Activated CD4-positive, alpha-beta T cell treated with anti-CD3 and anti-CD28 coated beads, Interleukin-2, Interleukin-6, amounts not matched to agents 100 ng/mL and 50 ng/mL, durations not matched to agents 16 hours and 8 hours (primary cell): ENCODE measurements around the gene NCAN.
"Not testable (repeated sequence)": the region's sequence is repeated elsewhere in the genome, so short reads cannot be mapped to it uniquely, and the experiment has no call there.

ENCODE experiments used
- DNase-seq: peaks from one replicate; pipeline ENCODE4 v3.0.0-alpha.2; 2020

The NCAN gene

DNA sequence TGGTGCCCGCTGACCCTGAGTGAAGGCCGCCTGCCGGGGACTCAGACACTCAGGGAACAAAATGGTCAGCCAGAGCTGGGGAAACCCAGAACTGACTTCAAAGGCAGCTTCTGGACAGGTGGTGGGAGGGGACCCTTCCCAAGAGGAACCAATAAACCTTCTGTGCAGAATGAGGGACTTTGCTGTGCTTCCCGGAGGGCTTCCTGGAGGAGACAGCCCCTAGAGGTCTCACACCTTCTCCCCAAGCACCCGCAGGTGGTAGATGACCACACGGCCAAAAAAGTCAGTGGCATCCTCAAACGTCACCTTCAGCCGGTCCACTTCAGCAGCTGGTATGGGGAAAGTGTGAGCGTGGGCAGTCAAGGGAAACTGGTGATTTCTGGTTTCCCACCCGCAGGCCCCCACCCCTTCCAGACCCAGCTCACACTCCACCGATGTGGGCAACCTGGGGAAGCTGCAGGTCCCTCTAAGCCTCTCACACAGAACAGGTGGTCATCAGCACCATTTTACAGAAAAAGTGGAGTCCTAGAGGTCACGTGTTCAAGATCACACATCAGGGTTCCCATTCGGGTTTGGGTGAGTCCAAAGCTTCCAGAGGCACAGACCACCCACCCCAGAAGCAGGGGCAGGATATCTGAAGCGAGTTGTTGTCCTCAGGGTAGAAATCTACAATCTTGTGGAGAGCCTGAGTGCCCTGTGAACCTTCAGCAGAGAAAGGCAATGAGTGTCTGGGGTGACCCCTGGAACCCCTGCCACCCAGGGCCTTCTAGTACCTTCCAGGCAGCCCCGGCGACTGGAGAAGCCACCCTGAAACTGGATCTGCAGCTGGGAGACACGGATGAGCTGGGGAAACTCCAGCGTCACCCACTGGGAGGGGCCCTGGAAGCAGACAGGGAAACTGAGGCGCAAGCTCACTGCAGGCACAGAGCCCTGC is 9.8 kb upstream of the NCAN start:
- DNase-seq, result no peak

GRCh38 chr19:19202707-19203011 is 9.1 kb upstream of the NCAN start:
- DNase-seq, result peak; percentile 13

GRCh38 chr19:19203012-19203856 is 8.5 kb upstream of the NCAN start, which contains the start of gene NR2C2AP:
TSS of gene NR2C2AP (minus strand) at chr19:19203414. CDS start at chr19:19203060, 354 bp downstream.
- DNase-seq, result peak; percentile 95

DNA sequence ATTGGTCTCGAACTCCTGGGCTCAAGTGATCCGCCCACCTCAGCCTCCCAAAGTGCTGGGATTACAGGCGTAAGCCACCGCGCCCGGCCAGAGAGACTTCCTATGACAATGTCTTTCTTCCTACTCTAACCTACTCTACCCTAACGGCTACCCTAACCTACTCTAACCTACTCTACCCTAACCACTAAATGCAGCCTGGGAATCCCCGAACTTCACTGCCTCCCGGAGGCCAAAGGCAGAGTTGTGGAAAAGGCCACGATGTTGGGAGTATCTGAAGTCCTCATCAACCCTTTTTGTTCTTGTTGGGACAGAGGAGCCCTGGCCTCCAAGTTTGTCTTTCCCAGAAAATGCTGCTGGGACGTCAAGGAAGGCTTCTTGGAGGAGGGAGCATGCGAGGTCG is 7.6 kb upstream of the NCAN start:
- no peak for DNase-seq

- DNase-seq, result no peak
These were observed 6.0 kb upstream of the NCAN start for GRCh38 chr19:19205416-19206410.

GRCh38 chr19:19206938-19207337 is 4.8 kb upstream of the NCAN start:
- DNase-seq, result no peak

GRCh38 chr19:19207637-19208572 is 3.9 kb upstream of the NCAN start:
- DNase-seq, result no peak

GRCh38 chr19:19209372-19209771 is 2.4 kb upstream of the NCAN start:
- no peak for DNase-seq

DNA sequence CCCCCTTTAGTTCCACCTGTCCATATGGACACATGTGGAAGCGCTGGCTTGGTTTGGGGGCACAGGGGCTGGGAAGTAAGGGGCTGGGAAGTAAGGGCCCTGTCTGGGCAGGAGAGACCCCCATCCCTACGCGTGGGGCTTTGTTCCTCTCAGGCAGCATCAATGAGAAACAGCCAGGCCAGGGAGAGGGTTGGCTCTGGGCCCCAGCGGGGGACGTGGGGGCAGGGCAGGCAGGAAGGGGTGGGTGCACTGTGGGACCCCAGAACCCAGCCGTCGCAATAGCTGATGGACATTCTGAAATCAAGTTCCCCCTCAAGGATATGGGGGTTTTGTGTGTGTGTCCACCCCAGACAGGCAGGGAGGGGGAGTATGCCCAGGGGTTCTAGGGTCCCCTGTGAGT is 1.2 kb downstream of the NCAN start:
- DNase-seq, result no peak

DNA sequence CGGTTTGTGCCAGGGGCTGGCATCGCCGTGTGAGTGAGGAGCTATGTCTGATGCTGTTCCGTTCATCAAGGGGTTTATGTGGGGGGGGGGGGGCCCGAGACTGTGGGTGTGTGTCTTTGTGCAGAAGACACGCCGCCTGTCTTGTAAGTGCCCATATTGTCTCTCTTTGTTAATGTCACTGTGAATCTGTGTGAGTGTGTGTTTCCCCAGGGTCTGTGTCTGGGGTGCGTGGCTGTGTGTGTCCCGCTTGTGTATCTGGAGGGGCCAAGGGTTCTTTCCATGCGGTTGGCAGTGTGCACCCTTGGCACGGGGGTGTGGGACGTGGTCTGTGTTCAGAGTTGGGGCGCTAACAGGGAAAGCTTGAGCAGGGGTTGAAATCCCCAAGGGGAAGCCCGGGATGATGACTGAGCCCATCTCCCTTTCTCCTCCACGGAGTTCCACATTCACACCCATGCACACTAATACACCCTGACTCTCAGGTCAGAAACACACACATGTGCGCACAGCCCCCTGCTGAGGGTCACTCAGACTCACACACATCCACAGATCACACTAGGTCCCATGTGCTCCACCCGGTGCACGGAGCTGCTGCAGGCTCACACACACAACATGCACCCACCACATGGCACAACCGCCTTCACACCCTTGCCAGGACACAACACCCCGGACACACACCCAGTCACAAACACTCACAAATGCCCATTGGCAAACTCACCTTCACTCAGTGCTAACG is 1.8 kb downstream of the NCAN start:
- DNase-seq, result no peak

GRCh38 chr19:19214159-19214490 is 2.4 kb downstream of the NCAN start:
- no peak for DNase-seq

DNA sequence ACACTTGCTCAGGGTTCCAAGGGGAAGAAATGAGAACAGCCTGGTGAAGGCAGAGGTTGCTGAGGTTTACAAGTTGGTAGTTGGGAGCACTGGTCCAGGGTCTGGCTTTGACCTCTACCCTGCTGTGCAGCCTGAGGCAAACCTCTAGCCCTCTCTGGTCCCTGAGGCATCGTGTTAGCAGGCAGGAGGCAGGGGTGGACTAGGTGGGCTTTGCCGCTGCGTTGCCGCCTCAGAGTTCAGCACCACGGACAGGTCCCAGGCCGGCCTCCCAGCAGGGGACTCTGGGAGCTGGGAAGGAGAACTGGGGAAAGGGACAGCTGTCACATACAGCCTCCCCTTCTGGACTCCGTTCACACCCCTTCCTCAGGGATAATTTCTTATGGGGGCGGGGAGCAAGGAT is 3.1 kb downstream of the NCAN start:
- DNase-seq, result no peak

DNA sequence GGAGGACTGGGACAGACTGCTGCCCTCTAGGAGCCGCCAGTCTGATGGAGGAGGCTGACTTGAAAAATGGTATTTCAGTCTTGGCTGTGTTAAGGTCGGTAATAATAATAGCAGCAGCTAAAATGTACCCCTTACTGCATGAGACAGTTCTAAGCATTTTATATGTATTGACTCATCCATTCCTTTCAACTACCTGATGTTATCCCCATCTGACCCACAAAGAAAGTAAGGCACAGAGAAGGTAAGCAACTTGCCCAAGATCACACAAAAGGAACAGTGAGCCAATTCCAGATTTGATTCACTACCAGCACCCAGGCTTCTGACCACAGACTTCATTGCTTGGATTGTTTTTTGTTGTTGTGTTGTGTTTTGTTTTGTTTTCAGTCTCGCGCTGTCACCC is 4.0 kb downstream of the NCAN start:
- no peak for DNase-seq

- peak; percentile 18 for DNase-seq
These were observed 5.3 kb downstream of the NCAN start for GRCh38 chr19:19217099-19217498.

DNA sequence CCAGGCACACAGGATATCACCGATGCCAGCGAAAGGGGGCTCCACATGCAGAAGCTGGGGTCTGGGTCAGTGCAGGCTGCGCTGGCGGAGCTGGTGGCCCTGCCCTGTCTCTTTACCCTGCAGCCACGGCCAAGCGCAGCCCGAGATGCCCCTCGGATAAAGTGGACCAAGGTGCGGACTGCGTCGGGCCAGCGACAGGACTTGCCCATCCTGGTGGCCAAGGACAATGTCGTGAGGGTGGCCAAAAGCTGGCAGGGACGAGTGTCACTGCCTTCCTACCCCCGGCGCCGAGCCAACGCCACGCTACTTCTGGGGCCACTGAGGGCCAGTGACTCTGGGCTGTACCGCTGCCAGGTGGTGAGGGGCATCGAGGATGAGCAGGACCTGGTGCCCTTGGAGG is 7.2 kb downstream of the NCAN start:
- DNase-seq, result no peak

DNA sequence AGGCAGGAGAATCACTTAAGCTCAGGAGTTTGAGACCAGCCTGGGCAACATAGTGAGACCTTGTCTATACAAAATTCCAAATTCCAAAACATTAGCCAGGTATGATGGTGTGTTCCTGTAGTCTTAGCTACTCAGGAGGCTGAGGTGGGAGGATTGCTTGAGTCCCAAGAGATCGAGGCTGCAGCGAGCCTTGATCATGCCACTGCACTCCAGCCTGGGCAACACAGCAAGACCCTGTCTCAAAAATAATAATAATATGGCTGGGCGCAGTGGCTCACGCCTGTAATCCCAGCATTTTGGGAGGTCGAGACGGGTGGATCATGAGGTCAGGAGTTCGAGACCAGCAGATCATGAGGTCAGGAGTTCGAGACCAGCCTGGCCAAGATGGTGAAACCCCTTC is 9.2 kb downstream of the NCAN start:
- DNase-seq, result not testable (repeated sequence)

DNA sequence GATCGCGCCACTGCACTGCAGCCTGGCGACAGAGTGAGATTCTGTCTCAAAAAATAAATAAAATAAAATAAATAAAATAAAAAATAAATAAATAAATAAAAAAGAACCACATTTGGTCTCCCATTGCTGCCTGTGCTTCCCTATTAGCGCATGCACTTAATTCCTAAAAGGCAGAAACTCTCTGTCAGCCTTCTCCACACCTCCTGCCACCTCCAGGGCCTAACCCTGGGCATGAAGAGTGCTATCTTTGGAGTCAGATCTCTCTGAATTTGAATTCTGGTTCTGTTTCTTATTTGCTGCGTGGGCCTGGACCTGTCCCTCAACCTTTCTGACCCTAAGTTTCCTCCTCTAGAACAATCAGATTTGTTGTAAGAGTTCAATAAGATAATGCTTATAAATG is 11.3 kb downstream of the NCAN start:
- no peak for DNase-seq

GRCh38 chr19:19223636-19224035 is 11.9 kb downstream of the NCAN start:
- DNase-seq, result no peak

DNA sequence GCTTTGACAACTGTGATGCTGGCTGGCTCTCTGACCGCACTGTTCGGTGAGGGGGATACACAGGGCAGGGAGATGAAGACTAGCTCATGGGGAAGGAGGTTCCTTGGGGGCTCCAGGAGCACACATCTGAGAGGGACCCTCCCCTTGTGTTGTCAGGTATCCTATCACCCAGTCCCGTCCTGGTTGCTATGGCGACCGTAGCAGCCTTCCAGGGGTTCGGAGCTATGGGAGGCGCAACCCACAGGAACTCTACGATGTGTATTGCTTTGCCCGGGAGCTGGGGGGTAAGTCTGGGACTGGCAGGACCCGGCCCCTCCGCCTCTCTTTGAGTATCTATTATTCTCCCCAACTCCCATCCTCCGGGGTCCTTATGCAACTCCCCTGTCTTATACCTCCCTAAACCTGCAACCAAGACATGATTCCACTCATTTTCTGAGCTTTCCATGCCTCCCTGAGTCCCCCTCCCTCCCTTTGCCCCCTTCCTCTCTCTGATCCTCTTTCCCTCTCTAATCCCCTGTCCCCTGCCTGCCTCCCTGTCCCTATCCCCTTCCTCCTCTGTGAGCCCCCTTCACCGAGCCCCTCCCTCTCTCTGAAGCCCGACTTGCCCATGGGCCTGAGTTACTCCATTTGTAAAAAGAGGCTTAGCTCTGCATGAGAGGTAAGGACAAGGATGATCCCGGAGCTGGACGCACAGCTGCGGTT is 12.5 kb downstream of the NCAN start:
- DNase-seq, result no peak

- peak; percentile 79 for DNase-seq
These were observed 13.2 kb downstream of the NCAN start for GRCh38 chr19:19224852-19225494.
